Endodermal cell (in vitro differentiated cells): ENCODE results near the gene SGPP2. TPM values are rescaled to one million over a fixed set of nuclear protein-coding genes. Genes with fewer than 3 reads are reported as not detected.

ENCODE experiments used
- DNase-seq: peaks from one replicate; pipeline ENCODE4 v3.0.0-alpha.2; 2017
- H3K27ac ChIP-seq: 2 replicates; pipeline ENCODE4 v1.5.1; 2013; ENCODE audit warnings: mild to moderate bottlenecking, low read depth, low read length, moderate library complexity
- H3K27me3 ChIP-seq: 2 replicates; pipeline ENCODE4 v1.6.1; 2013; ENCODE audit warnings: mild to moderate bottlenecking, low read length, moderate library complexity; ENCODE audit not compliant: insufficient read depth, control insufficient read depth, poor library complexity, severe bottlenecking
- H3K36me3 ChIP-seq: 2 replicates; pipeline ENCODE4 v1.7.0; 2013; ENCODE audit warnings: mild to moderate bottlenecking, low read length, moderate library complexity; ENCODE audit not compliant: control insufficient read depth, insufficient read depth
- H3K4me1 ChIP-seq: one replicate; pipeline ENCODE4 v1.7.0; 2013; ENCODE audit warnings: low read length; ENCODE audit not compliant: control insufficient read depth, insufficient read depth
- H3K4me3 ChIP-seq: 2 replicates; pipeline ENCODE4 v1.5.1; 2013; ENCODE audit warnings: mild to moderate bottlenecking, low read length, moderate library complexity
- H3K9ac ChIP-seq: 2 replicates; pipeline ENCODE4 v1.6.1; 2013; ENCODE audit warnings: mild to moderate bottlenecking, low read length, moderate library complexity; ENCODE audit not compliant: poor library complexity, severe bottlenecking; ENCODE audit errors: extremely low read depth
- H3K9me3 ChIP-seq: 2 replicates; pipeline ENCODE4 v1.6.1; 2013; ENCODE audit warnings: mild to moderate bottlenecking, low read length, moderate library complexity; ENCODE audit not compliant: control insufficient read depth
- H3K27ac Mint-ChIP-seq: 2 replicates; pipeline ENCODE4 v1.8.0; 2020; ENCODE audit warnings: mixed read lengths
- H3K27me3 Mint-ChIP-seq: 2 replicates; pipeline ENCODE4 v1.8.0; 2021; ENCODE audit warnings: mild to moderate bottlenecking, mixed read lengths; ENCODE audit not compliant: insufficient read depth
- H3K36me3 Mint-ChIP-seq: 2 replicates; pipeline ENCODE4 v1.8.0; 2020; ENCODE audit warnings: low read depth, mixed read lengths
- H3K4me1 Mint-ChIP-seq: 2 replicates; pipeline ENCODE4 v1.8.0; 2020; ENCODE audit warnings: mixed read lengths
- H3K4me3 Mint-ChIP-seq: 2 replicates; pipeline ENCODE4 v1.8.0; 2020; ENCODE audit warnings: mild to moderate bottlenecking, moderate library complexity, mixed read lengths
- H3K9me3 Mint-ChIP-seq: 2 replicates; pipeline ENCODE4 v1.8.0; 2020; ENCODE audit warnings: mild to moderate bottlenecking, mixed read lengths
- CTCF ChIP-seq: fragments of 200-600 bp; sonication (generic); conservative IDR thresholded peaks from 2 replicates; pipeline ENCODE4 v1.5.0; 2021; ENCODE audit warnings: antibody characterized with exemption, mild to moderate bottlenecking
- WGBS, 2 experiments: methylation state at CpG; one replicate each; pipeline versions ENCODE4 v1.1.5 to v1.1.7; 2013; ENCODE audit warnings: missing lambda C conversion rate in 2 of 2, mixed read lengths in 1 of 2; ENCODE audit not compliant: insufficient coverage in 1 of 2, insufficient read length in 1 of 2; 5-methylcytosine and 5-hydroxymethylcytosine counted together
- total RNA-seq, 2 donors: library from RNA; stranded (reverse); fragmentation: NEBNext Ultra II Directional in 1 of 2; extraction: Animal tissue kit (Norgen Biotek cat#: 25700) in 1 of 2; gene quantifications; 2 replicates in 1 of 2; 3 replicates in 1 of 2; pipeline ENCODE4 v1.2.1, GENCODE V29; 2021

The SGPP2 gene
- total RNA-seq, 2 donors from 2014 or later, result not detected

- no peak overlapping the region for H3K27ac ChIP-seq
- WGBS, 2 experiments, result no CpG with 5 or more reads among the region's 2 CpGs
- no peaks in the 10 kb centered on the region for H3K27me3 ChIP-seq
- no peak overlapping the region for H3K9ac ChIP-seq
- H3K9me3 ChIP-seq, result no peaks in the 10 kb centered on the region
- no peaks in the 10 kb centered on the region for H3K27me3 Mint-ChIP-seq
- DNase-seq, result no peak
- no peak overlapping the region for H3K4me3 ChIP-seq
- no peak for TF ChIP-seq CTCF
- H3K36me3 ChIP-seq, result peaks cover 29% of the 10 kb centered on the region
- H3K9me3 Mint-ChIP-seq, result no peaks in the 10 kb centered on the region
- no peak overlapping the region for H3K27ac Mint-ChIP-seq
- H3K4me1 ChIP-seq, result no peaks in the 10 kb centered on the region
- H3K36me3 Mint-ChIP-seq, result peaks cover 3% of the 10 kb centered on the region
- H3K4me3 Mint-ChIP-seq, result no peak overlapping the region
- H3K4me1 Mint-ChIP-seq, result no peaks in the 10 kb centered on the region
These were observed 179.2 kb downstream of the SGPP2 start for GRCh38 chr2:222603501-222603900.

- Mint-ChIP-seq H3K27ac (no peak overlapping the region), H3K9me3 (no peaks in the 10 kb centered on the region), H3K36me3 (peaks cover 3% of the 10 kb centered on the region), H3K4me3 (no peak overlapping the region), H3K4me1 (no peaks in the 10 kb centered on the region), H3K27me3 (no peaks in the 10 kb centered on the region)
- H3K9me3 ChIP-seq, result no peaks in the 10 kb centered on the region
- no peak overlapping the region for H3K4me3 ChIP-seq
- no peak overlapping the region for H3K9ac ChIP-seq
- H3K27ac ChIP-seq, result no peak overlapping the region
- TF ChIP-seq CTCF, result no peak
- no peaks in the 10 kb centered on the region for H3K4me1 ChIP-seq
- DNase-seq, result no peak
- H3K27me3 ChIP-seq, result no peaks in the 10 kb centered on the region
- 88 to 97% methylated on average over 4 to 5 of the region's 5 CpGs for WGBS, 2 experiments
- H3K36me3 ChIP-seq, result peaks cover 14% of the 10 kb centered on the region
These were observed 180.6 kb downstream of the SGPP2 start for GRCh38 chr2:222604749-222605515.

GRCh38 chr2:222606306-222606705, 182.0 kb downstream of the SGPP2 start:
- 91% methylated on average over 3 of the region's 3 CpGs; no CpG with 5 or more reads in 1 of the 2 experiments for WGBS, 2 experiments
- H3K27me3 Mint-ChIP-seq, result no peaks in the 10 kb centered on the region
- Histone ChIP-seq H3K4me3 (no peak overlapping the region), H3K27me3 (no peaks in the 10 kb centered on the region), H3K4me1 (no peaks in the 10 kb centered on the region), H3K9ac (no peak overlapping the region), H3K27ac (no peak overlapping the region), H3K9me3 (no peaks in the 10 kb centered on the region), H3K36me3 (peaks cover 20% of the 10 kb centered on the region)
- H3K4me1 Mint-ChIP-seq, result no peaks in the 10 kb centered on the region
- no peak overlapping the region for H3K4me3 Mint-ChIP-seq
- DNase-seq, result no peak
- no peak for TF ChIP-seq CTCF
- no peaks in the 10 kb centered on the region for H3K9me3 Mint-ChIP-seq
- peaks cover 6% of the 10 kb centered on the region for H3K36me3 Mint-ChIP-seq
- H3K27ac Mint-ChIP-seq, result no peak overlapping the region
